ENCODE measurements around the gene PNLIPRP1. TPM values are rescaled to one million over a fixed set of nuclear protein-coding genes. Genes with fewer than 3 reads are reported as not detected.

PNLIPRP1 gene
- total and polyA plus RNA-seq, 7 experiments from 2014 or later = not detected

DNA sequence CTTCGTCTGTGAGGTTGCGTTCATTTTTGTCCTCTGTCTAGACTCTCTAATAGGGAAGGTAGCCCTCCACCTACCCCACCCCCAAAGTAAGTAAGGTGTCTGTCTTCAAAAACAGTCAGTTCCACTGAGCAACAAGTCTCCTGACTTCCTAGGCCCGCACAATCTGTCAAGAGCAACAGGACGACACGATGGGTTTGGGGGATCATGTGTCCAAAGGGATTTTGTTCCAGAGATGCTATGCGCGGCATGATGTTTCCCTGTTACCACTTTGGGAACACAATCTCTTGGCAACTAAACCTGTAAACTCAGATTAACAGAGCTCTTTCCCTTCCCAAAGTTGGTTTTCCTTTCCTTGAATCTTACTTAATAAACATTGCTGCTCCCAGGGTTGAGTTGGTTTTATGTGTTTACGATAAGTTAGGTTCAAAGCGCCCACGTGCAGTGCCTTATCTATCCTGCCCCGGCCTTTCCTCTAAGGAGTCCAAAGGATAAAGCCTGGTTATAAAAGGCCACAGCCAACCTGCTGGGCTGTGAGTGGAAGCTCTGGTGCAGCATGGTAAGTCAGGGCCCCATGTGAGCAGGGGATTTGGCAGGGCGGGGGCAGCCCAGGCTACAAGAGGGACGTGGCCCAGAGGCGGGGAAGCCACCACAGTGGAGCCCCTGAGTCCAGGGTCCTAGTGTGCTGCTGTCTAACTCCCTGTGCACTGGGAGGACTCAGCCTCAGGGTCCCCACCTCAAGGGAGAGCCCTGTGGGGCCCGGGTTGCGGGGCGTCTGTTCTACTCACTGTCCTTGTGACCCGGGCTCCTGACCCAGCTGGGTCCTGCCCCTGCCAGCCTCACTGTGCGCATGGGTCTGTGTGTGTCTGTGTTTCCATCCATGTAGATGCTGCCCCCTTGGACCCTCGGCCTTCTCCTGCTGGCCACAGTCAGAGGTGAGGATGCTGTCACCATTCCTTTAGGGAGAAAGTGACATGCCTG, 30.0 kb downstream of the PNLIPRP1 start, which contains the start of gene PNLIPRP2:
Gene PNLIPRP2, plus strand, starts transcription at position 531 of the 978 bp plus-strand sequence.
- Histone ChIP-seq H3K27me3 (ENCODE audit: control insufficient read depth in 2 of 2, insufficient read depth in 2 of 2, low read length in 2 of 2) (no peaks in the 10 kb centered on the region), H3K4me1 (ENCODE audit: control insufficient read depth in 2 of 2, insufficient read depth in 2 of 2, low read length in 2 of 2) (no peaks in the 10 kb centered on the region), H3K27ac (ENCODE audit: low read depth, low read length) (no peak within 1 kb of the TSS), H3K36me3 (ENCODE audit: control insufficient read depth in 2 of 3, insufficient read depth in 3 of 3, low read length in 3 of 3) (no peaks in the 10 kb centered on the region), H3K4me3 (ENCODE audit: low read length) (no peak within 1 kb of the TSS), H3K9me3 (ENCODE audit: control insufficient read depth in 2 of 3, low read length in 3 of 3) (no peaks in the 10 kb centered on the region)
- Mint-ChIP-seq H3K9me3 (peaks cover 0 to 8% (median 0%) of the 10 kb centered on the region in 11 donors), H3K4me3 (no peak within 1 kb of the TSS), H3K36me3 (no peaks in the 10 kb centered on the region), H3K4me1 (peaks cover 0 to 6% (median 0%) of the 10 kb centered on the region in 7 donors), H3K27ac (no peak within 1 kb of the TSS), H3K27me3 (peaks cover 0 to 41% (median 27%) of the 10 kb centered on the region in 5 donors)
- intact Hi-C loops (cut with micrococcal nuclease) = no loop called here
- ChIA-PET CTCF (no interaction called here), POLR2A (no interaction called here)
- DNase-seq (no peak), ATAC-seq (no peak)

DNA sequence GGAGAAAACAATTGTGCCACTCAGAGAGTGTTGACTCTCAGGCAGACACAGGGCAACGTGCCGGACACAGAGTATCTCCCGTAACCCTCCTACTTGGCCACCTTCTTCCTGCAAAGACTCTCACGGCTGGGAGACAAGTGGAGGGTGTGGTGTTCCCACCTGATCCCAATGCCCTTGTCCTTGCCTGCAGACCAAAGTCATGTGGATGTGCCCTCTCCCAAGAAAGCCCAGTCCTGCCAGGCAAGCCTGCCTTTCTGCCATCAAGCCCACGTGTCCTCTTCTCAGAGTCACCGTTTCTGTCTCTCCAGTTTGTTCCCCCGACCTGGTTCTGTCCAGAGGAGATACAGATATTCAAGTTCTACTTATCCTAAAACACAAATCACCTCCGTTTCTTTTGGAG, 30.7 kb downstream of the PNLIPRP1 start:
- Histone ChIP-seq H3K4me1 (ENCODE audit: control insufficient read depth in 2 of 2, insufficient read depth in 2 of 2, low read length in 2 of 2) (no peaks in the 10 kb centered on the region), H3K36me3 (ENCODE audit: control insufficient read depth in 2 of 3, insufficient read depth in 3 of 3, low read length in 3 of 3) (no peaks in the 10 kb centered on the region), H3K9me3 (ENCODE audit: control insufficient read depth in 2 of 3, low read length in 3 of 3) (no peaks in the 10 kb centered on the region), H3K27me3 (ENCODE audit: control insufficient read depth in 2 of 2, insufficient read depth in 2 of 2, low read length in 2 of 2) (no peaks in the 10 kb centered on the region), H3K4me3 (ENCODE audit: low read length) (no peak overlapping the region), H3K27ac (ENCODE audit: low read depth, low read length) (no peak overlapping the region)
- no peak for ATAC-seq
- Mint-ChIP-seq H3K4me3 (no peak overlapping the region), H3K27ac (no peak overlapping the region), H3K4me1 (peaks cover 0 to 6% (median 0%) of the 10 kb centered on the region in 7 donors), H3K27me3 (peaks cover 1 to 47% (median 29%) of the 10 kb centered on the region in 5 donors), H3K9me3 (peaks cover 0 to 4% (median 0%) of the 10 kb centered on the region in 11 donors), H3K36me3 (no peaks in the 10 kb centered on the region)
- CTCF ChIA-PET = no interaction called here
- POLR2A ChIA-PET = no interaction called here
- intact Hi-C loops (cut with micrococcal nuclease) = no loop called here
- DNase-seq = no peak

DNA sequence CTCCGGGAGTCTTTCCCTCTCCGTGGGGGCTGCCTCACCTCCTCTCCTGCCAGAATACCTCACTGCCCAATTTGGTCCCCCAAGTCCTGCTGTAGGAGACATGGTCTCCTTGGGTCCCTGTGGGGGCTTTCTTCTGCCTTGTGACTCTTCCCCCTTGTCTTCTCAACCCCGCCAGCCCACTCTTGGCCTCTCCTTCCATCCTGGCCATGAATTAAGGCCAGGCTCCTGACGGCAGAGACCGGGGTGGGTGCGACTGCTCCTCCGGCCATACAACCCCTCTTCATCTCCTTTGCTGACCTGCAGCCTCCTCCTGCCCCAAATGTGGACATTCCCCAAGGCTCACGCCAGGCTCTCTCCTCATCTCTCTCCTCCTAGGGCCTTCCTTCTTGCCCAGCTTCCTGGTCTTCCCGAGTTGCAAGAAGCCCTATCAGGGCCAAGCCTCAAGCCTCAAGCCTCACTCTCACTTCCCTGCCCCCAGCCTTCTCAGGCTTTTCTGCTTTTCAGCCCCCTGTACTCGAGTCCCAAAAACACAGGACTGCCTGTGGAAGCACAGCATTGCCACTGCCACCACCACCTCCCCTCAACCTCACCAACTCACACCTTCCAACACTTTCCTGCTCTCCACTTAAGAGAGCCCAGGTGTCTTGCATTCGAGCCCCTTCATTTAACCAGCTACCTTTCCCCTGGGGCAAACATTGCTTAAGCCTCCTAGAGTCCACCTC, 31.3 kb downstream of the PNLIPRP1 start:
- ChIA-PET CTCF (no interaction called here), POLR2A (no interaction called here)
- intact Hi-C loops (cut with micrococcal nuclease) = no loop called here
- Histone ChIP-seq H3K4me1 (ENCODE audit: control insufficient read depth in 2 of 2, insufficient read depth in 2 of 2, low read length in 2 of 2) (no peaks in the 10 kb centered on the region), H3K27ac (ENCODE audit: low read depth, low read length) (no peak overlapping the region), H3K9me3 (ENCODE audit: control insufficient read depth in 2 of 3, low read length in 3 of 3) (no peaks in the 10 kb centered on the region), H3K27me3 (ENCODE audit: control insufficient read depth in 2 of 2, insufficient read depth in 2 of 2, low read length in 2 of 2) (no peaks in the 10 kb centered on the region), H3K4me3 (ENCODE audit: low read length) (no peak overlapping the region), H3K36me3 (ENCODE audit: control insufficient read depth in 2 of 3, insufficient read depth in 3 of 3, low read length in 3 of 3) (no peaks in the 10 kb centered on the region)
- Mint-ChIP-seq H3K27ac (no peak overlapping the region), H3K4me1 (peaks cover 0 to 6% (median 0%) of the 10 kb centered on the region in 7 donors), H3K27me3 (peaks cover 4 to 53% (median 35%) of the 10 kb centered on the region in 5 donors), H3K36me3 (no peaks in the 10 kb centered on the region), H3K4me3 (no peak overlapping the region), H3K9me3 (peaks cover 0 to 4% (median 0%) of the 10 kb centered on the region in 11 donors)
- no peak for ATAC-seq
- DNase-seq = no peak

DNA sequence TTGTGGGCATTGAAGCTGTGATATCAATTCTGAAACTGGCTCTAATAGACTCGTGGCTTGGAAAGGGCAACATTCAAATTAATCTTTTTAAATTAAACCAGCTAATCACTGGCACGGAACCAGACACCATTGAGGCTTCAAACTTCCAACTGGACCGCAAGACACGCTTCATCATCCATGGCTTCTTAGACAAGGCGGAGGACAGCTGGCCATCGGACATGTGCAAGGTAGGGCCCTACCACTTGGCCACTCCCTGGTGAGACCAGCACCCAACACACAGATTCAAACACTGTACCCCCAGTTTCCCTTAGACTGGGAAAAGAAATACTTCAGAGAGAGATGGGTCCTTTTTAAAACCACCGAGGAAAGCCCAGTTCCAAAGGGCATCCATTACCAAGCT, 35.1 kb downstream of the PNLIPRP1 start:
- intact Hi-C loops (cut with micrococcal nuclease) = no loop called here
- Mint-ChIP-seq H3K4me3 (no peak overlapping the region), H3K36me3 (no peaks in the 10 kb centered on the region), H3K4me1 (peaks cover 0 to 6% (median 0%) of the 10 kb centered on the region in 7 donors), H3K9me3 (peaks cover 0 to 1% (median 0%) of the 10 kb centered on the region in 11 donors), H3K27ac (no peak overlapping the region), H3K27me3 (peaks cover 13 to 72% (median 32%) of the 10 kb centered on the region in 5 donors)
- DNase-seq = no peak
- Histone ChIP-seq H3K27ac (ENCODE audit: low read depth, low read length) (no peak overlapping the region), H3K4me3 (ENCODE audit: low read length) (no peak overlapping the region), H3K36me3 (ENCODE audit: control insufficient read depth in 2 of 3, insufficient read depth in 3 of 3, low read length in 3 of 3) (no peaks in the 10 kb centered on the region), H3K9me3 (ENCODE audit: control insufficient read depth in 2 of 3, low read length in 3 of 3) (no peaks in the 10 kb centered on the region), H3K27me3 (ENCODE audit: control insufficient read depth in 2 of 2, insufficient read depth in 2 of 2, low read length in 2 of 2) (no peaks in the 10 kb centered on the region), H3K4me1 (ENCODE audit: control insufficient read depth in 2 of 2, insufficient read depth in 2 of 2, low read length in 2 of 2) (no peaks in the 10 kb centered on the region)
- ATAC-seq = no peak
- CTCF ChIA-PET = no interaction called here
- POLR2A ChIA-PET = no interaction called here

DNA sequence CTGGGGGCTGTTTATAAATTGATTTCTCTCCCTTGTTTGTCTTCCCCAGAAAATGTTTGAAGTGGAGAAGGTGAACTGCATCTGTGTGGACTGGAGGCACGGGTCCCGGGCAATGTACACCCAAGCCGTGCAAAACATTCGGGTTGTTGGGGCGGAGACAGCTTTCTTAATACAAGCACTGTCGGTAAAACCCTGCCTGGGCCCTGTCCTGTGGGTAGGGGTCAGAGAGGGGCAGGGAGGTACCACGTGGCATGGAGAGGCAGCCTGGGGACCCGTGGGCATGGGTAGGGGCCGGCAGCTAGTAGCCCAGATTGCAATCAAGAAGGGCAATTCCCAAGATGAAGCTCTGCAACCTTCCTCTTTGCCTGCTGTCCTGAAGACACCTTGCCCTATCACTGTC, 36.1 kb downstream of the PNLIPRP1 start:
- H3K27ac ChIP-seq (ENCODE audit: low read depth, low read length) = no peak overlapping the region
- no peak for DNase-seq
- Mint-ChIP-seq H3K4me3 (no peak overlapping the region), H3K27ac (no peak overlapping the region), H3K9me3 (peaks cover 0 to 1% (median 0%) of the 10 kb centered on the region in 11 donors), H3K4me1 (peaks cover 0 to 6% (median 0%) of the 10 kb centered on the region in 7 donors), H3K27me3 (peaks cover 13 to 71% (median 28%) of the 10 kb centered on the region in 5 donors), H3K36me3 (no peaks in the 10 kb centered on the region)
- POLR2A ChIA-PET = no interaction called here
- H3K4me1 ChIP-seq (ENCODE audit: control insufficient read depth in 2 of 2, insufficient read depth in 2 of 2, low read length in 2 of 2) = no peaks in the 10 kb centered on the region
- no peaks in the 10 kb centered on the region for H3K27me3 ChIP-seq (ENCODE audit: control insufficient read depth in 2 of 2, insufficient read depth in 2 of 2, low read length in 2 of 2)
- no peaks in the 10 kb centered on the region for H3K36me3 ChIP-seq (ENCODE audit: control insufficient read depth in 2 of 3, insufficient read depth in 3 of 3, low read length in 3 of 3)
- no peak for ATAC-seq
- intact Hi-C loops (cut with micrococcal nuclease) = no loop called here
- CTCF ChIA-PET = no interaction called here
- no peak overlapping the region for H3K4me3 ChIP-seq (ENCODE audit: low read length)
- H3K9me3 ChIP-seq (ENCODE audit: control insufficient read depth in 2 of 3, low read length in 3 of 3) = no peaks in the 10 kb centered on the region

DNA sequence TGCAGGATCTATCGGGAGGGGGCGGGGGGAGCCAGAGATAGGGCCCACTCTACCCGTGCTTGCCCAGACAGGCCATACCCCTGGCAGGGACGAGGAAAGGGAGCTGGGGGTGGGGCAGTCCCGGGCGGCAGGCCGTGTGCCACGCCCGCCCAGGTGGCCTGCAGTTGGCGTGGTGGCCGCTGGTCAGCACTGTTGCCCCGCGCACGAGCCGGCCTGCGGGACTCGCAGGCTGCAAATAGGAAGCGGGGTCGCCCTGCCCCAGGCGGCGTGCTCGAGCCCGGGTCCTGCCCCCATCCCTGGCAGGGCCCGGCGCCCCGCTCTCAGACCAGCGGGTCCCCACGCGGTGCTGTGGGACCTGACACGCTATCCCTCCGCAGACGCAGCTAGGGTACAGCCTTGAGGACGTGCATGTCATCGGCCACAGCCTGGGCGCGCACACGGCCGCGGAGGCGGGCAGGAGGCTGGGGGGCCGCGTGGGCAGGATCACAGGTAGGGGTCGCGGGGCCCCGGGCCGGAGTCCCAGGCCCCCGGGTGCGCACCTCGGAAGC, 36.7 kb downstream of the PNLIPRP1 start:
- DNase-seq (no peak), ATAC-seq (no peak)
- no peaks in the 10 kb centered on the region for H3K4me1 ChIP-seq (ENCODE audit: control insufficient read depth in 2 of 2, insufficient read depth in 2 of 2, low read length in 2 of 2)
- Mint-ChIP-seq H3K4me3 (no peak overlapping the region), H3K4me1 (peaks cover 0 to 2% (median 0%) of the 10 kb centered on the region in 7 donors), H3K9me3 (peaks cover 0 to 1% (median 0%) of the 10 kb centered on the region in 11 donors), H3K27me3 (peaks cover 13 to 65% (median 22%) of the 10 kb centered on the region in 5 donors), H3K27ac (no peak overlapping the region), H3K36me3 (no peaks in the 10 kb centered on the region)
- H3K27ac ChIP-seq (ENCODE audit: low read depth, low read length) = no peak overlapping the region
- H3K27me3 ChIP-seq (ENCODE audit: control insufficient read depth in 2 of 2, insufficient read depth in 2 of 2, low read length in 2 of 2) = no peaks in the 10 kb centered on the region
- ChIA-PET POLR2A (no interaction called here), CTCF (no interaction called here)
- intact Hi-C loops (cut with micrococcal nuclease) = no loop called here
- no peak overlapping the region for H3K4me3 ChIP-seq (ENCODE audit: low read length)
- H3K36me3 ChIP-seq (ENCODE audit: control insufficient read depth in 2 of 3, insufficient read depth in 3 of 3, low read length in 3 of 3) = no peaks in the 10 kb centered on the region
- no peaks in the 10 kb centered on the region for H3K9me3 ChIP-seq (ENCODE audit: control insufficient read depth in 2 of 3, low read length in 3 of 3)

Data from naive thymus-derived CD4-positive, alpha-beta T cell (primary cell).